Ovary (tissue), 3 donors: ENCODE measurements around the gene SLC9A9.

Experiments
- EP300 ChIP-seq: sonication (generic); formaldehyde crosslinking; IDR thresholded peaks from one replicate; pipeline ENCODE4 v1.6.1; 2017; ENCODE audit warnings: antibody characterized with exemption
- POLR2A ChIP-seq: fragments of 450-650 bp; IDR thresholded peaks from one replicate; pipeline ENCODE4 v1.6.1; 2017; ENCODE audit warnings: antibody characterized with exemption, mild to moderate bottlenecking, moderate library complexity
- TF ChIP-seq, protein P1 (sequence below), 3 donors: fragments of 450-650 bp in 2 of 3; fragments of 200-600 bp in 1 of 3; IDR thresholded peaks; one replicate each; pipeline versions ENCODE4 v1.5.1 to v1.8.0; 2016 to 2022; ENCODE audit warnings: antibody characterized with exemption in 3 of 3, mild to moderate bottlenecking in 1 of 3
- donor health status: DM: no; HTN: no; CAD: no.

DNA sequence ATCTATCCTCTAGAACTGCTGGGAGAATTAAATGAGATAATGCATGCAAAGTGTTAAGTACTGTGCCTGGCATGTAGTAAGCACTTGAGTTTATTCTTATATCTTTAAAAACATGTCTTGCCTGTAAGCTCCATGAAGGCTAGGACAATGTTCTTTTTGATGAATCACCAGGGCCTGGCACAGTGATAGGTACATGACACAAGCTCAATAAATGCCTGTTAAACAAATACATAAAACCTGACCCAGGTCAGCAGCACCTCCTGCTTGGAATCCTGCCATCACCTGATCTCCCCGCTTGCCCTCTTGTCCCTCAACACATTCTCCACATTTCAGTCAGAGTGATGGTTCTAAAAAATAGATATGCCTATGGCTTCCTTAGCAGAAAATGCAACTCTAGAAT is 541.9 kb downstream of the SLC9A9 start:
- TF ChIP-seq POLR2A, result no peak
- TF ChIP-seq, protein P1, sequence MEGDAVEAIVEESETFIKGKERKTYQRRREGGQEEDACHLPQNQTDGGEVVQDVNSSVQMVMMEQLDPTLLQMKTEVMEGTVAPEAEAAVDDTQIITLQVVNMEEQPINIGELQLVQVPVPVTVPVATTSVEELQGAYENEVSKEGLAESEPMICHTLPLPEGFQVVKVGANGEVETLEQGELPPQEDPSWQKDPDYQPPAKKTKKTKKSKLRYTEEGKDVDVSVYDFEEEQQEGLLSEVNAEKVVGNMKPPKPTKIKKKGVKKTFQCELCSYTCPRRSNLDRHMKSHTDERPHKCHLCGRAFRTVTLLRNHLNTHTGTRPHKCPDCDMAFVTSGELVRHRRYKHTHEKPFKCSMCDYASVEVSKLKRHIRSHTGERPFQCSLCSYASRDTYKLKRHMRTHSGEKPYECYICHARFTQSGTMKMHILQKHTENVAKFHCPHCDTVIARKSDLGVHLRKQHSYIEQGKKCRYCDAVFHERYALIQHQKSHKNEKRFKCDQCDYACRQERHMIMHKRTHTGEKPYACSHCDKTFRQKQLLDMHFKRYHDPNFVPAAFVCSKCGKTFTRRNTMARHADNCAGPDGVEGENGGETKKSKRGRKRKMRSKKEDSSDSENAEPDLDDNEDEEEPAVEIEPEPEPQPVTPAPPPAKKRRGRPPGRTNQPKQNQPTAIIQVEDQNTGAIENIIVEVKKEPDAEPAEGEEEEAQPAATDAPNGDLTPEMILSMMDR (IDR thresholded peaks at IDR 0.05), result no peak
- TF ChIP-seq EP300, result no peak
